HepG2 (cell line): ENCODE measurements around the gene LRRFIP2. TPM values are rescaled to one million over a fixed set of nuclear protein-coding genes. Genes with fewer than 3 reads are reported as not detected.

Source experiments
- ATAC-seq: fragments of 200-7000 bp; cut with Tn5 transposase; 3 replicates; pipeline ENCODE4 v1.9.1; 2020; ENCODE audit warnings: mild to moderate bottlenecking, moderate library complexity
- BruUV-seq: library from RNA; stranded (reverse); fragments of 400-500 nt; replicated peaks from 2 replicates; lab custom pipeline; 2021; lab: Mats Ljungman, UMichigan
- CTCF ChIA-PET: fragments of 300-600 bp; formaldehyde crosslinking; extraction: SDS; loops from one replicate; lab custom pipeline; 2021; ENCODE audit warnings: low total read pairs, inconsistent platforms, low intra/inter-chr PET ratio; lab: Yijun Ruan, JAX
- POLR2A ChIA-PET: fragments of 350-600 bp; sonication (Branson Sonifier 250); formaldehyde crosslinking; loops from one replicate; lab custom pipeline; 2020; ENCODE audit warnings: antibody characterized with exemption, inconsistent platforms; lab: Yijun Ruan, JAX
- DNase-seq: peaks from one replicate; pipeline ENCODE4 v3.0.0-alpha.2; 2015; ENCODE audit warnings: low spot score
- FAIRE-seq: peaks from 3 replicates; lab custom pipeline; 2011; peaks lifted over from hg19 to GRCh38; lab: Jason Lieb, UNC
- H2AFZ ChIP-seq: one replicate; pipeline ENCODE4 v1.6.1; 2011; ENCODE audit warnings: low read length, inconsistent platforms
- H3K27ac ChIP-seq: fragments of 300-600 bp; 3 replicates; pipeline ENCODE4 v1.8.0; 2011; ENCODE audit warnings: mixed run types, mild to moderate bottlenecking, mixed read lengths, low read length, inconsistent platforms; ENCODE audit not compliant: insufficient read depth; ENCODE audit errors: extremely low read length
- H3K27me3 ChIP-seq, 2 experiments: fragments of 200-600 bp in 1 of 2; 2 replicates in 1 of 2; 3 replicates in 1 of 2; pipeline versions ENCODE4 v1.6.0 to v1.8.0; 2011; ENCODE audit warnings: low read length in 2 of 2, mild to moderate bottlenecking in 2 of 2, moderate library complexity in 2 of 2, inconsistent platforms in 1 of 2; ENCODE audit not compliant: insufficient read depth in 2 of 2, control insufficient read depth in 1 of 2
- H3K36me3 ChIP-seq, 2 experiments: fragments of 200-600 bp in 1 of 2; replicated peaks in 1 of 2; 2 replicates in 1 of 2; 3 replicates in 1 of 2; pipeline versions ENCODE4 v1.5.1 to v1.8.0; 2011; ENCODE audit warnings: low read length in 2 of 2, inconsistent platforms in 1 of 2; ENCODE audit not compliant: insufficient read depth in 2 of 2, control insufficient read depth in 1 of 2
- H3K4me1 ChIP-seq: 2 replicates; pipeline ENCODE4 v1.5.1; 2012; ENCODE audit warnings: low read length, inconsistent platforms; ENCODE audit not compliant: insufficient read depth
- H3K4me2 ChIP-seq: 2 replicates; pipeline ENCODE4 v1.6.0; 2011; ENCODE audit warnings: low read depth, low read length, inconsistent platforms
- H3K4me3 ChIP-seq, 3 experiments: fragments of 200-600 bp in 1 of 3; sonication (generic), shearing (Covaris generic) in 1 of 3; replicated peaks in 1 of 3; 2 replicates each; pipeline ENCODE4 v1.5.1; 2011 to 2016; ENCODE audit warnings: low read length in 3 of 3, inconsistent platforms in 2 of 3, low read depth in 2 of 3, mild to moderate bottlenecking in 2 of 3, control low read depth in 1 of 3, mixed read lengths in 1 of 3; ENCODE audit not compliant: insufficient read depth in 1 of 3
- H3K79me2 ChIP-seq: one replicate; pipeline ENCODE4 v1.6.1; 2011; ENCODE audit warnings: low read length, inconsistent platforms; ENCODE audit not compliant: insufficient read depth
- H3K9ac ChIP-seq: 2 replicates; pipeline ENCODE4 v1.6.0; 2011; ENCODE audit warnings: mild to moderate bottlenecking, low read depth, low read length, inconsistent platforms; ENCODE audit not compliant: insufficient read depth
- H3K9me3 ChIP-seq: 2 replicates; pipeline ENCODE4 v1.5.1; 2012; ENCODE audit warnings: mild to moderate bottlenecking, low read length
- H4K20me1 ChIP-seq: 2 replicates; pipeline ENCODE4 v1.6.0; 2011; ENCODE audit warnings: inconsistent platforms, mild to moderate bottlenecking, low read length, moderate library complexity; ENCODE audit not compliant: insufficient read depth
- ATAD3A ChIP-seq: sonication (generic); formaldehyde crosslinking; IDR thresholded peaks from 2 replicates; pipeline ENCODE4 v1.4.0; 2020; ENCODE audit warnings: missing genetic modification reagents
- BHLHE40 ChIP-seq: IDR thresholded peaks from 2 replicates; pipeline ENCODE4 v1.6.1; 2011; ENCODE audit warnings: low read length, improper control_type of control experiment
- CHD4 ChIP-seq: fragments of 200-600 bp; sonication (generic); IDR thresholded peaks from 2 replicates; pipeline ENCODE4 v1.7.0; 2017; ENCODE audit warnings: mild to moderate bottlenecking, low read length, borderline replicate concordance
- CREM ChIP-seq, 2 experiments: sonication (generic) in 1 of 2; formaldehyde crosslinking in 1 of 2; IDR thresholded peaks; 2 replicates each; pipeline versions ENCODE4 v1.4.0 to v1.6.1; 2016 to 2020; ENCODE audit warnings: antibody characterized with exemption in 1 of 2, mild to moderate bottlenecking in 1 of 2, missing genetic modification reagents in 1 of 2
- EP300 ChIP-seq, 3 experiments: sonication (generic) in 1 of 3; formaldehyde crosslinking in 1 of 3; IDR thresholded peaks; 2 replicates each; pipeline versions ENCODE4 v1.5.1 to v1.6.1; 2011 to 2020; ENCODE audit warnings: low read depth in 2 of 3, low read length in 2 of 3, borderline replicate concordance in 1 of 3, improper control_type of control experiment in 1 of 3, mild to moderate bottlenecking in 1 of 3, missing genetic modification reagents in 1 of 3, moderate library complexity in 1 of 3
- FLYWCH1 ChIP-seq: sonication (generic); formaldehyde crosslinking; IDR thresholded peaks from 2 replicates; pipeline ENCODE4 v1.8.1; 2023; ENCODE audit warnings: mild to moderate bottlenecking, missing genetic modification reagents
- GMEB1 ChIP-seq: sonication (generic); formaldehyde crosslinking; IDR thresholded peaks from 2 replicates; pipeline ENCODE4 v1.5.1; 2020; ENCODE audit warnings: missing genetic modification reagents, mild to moderate bottlenecking, borderline replicate concordance
- ISX ChIP-seq: sonication (generic); formaldehyde crosslinking; conservative IDR thresholded peaks from 2 replicates; pipeline ENCODE4 v1.5.0; 2020; ENCODE audit warnings: missing genetic modification reagents
- NFKBIZ ChIP-seq: IDR thresholded peaks from 2 replicates; pipeline ENCODE4 v1.6.1; 2018; ENCODE audit warnings: missing genetic modification reagents, missing compliant biosample characterization
- NR0B2 ChIP-seq: sonication (generic); formaldehyde crosslinking; IDR thresholded peaks from 2 replicates; pipeline ENCODE4 v1.4.0; 2020; ENCODE audit warnings: mild to moderate bottlenecking, missing genetic modification reagents
- SIN3B ChIP-seq: fragments of 150-350 bp; IDR thresholded peaks from 2 replicates; pipeline ENCODE4 v1.6.1; 2014; ENCODE audit warnings: low read length
- SSRP1 ChIP-seq: IDR thresholded peaks from 2 replicates; pipeline ENCODE4 v1.6.1; 2016; ENCODE audit warnings: control low read depth
- TFE3 ChIP-seq: IDR thresholded peaks from 2 replicates; pipeline ENCODE4 v1.6.1; 2016
- ZNF484 ChIP-seq: sonication (generic); formaldehyde crosslinking; IDR thresholded peaks from 2 replicates; pipeline ENCODE4 v1.5.1; 2020; ENCODE audit warnings: mild to moderate bottlenecking, low read depth, missing genetic modification reagents, borderline replicate concordance
- in situ Hi-C: cut with HindIII; loops from 2 replicates; pipeline ENCODE4 v1.10.0; 2017; ENCODE audit warnings: low pct_unique_long_range_greater_than_20kb; ENCODE audit not compliant: extremely low pct_ligation_motif_present
- intact Hi-C: fragments of 100-400 bp; cut with micrococcal nuclease; formaldehyde crosslinking; loops from one replicate; pipeline ENCODE4 v1.10.0; 2022; ENCODE audit not compliant: unreplicated experiment
- polyA plus RNA-seq, 8 experiments: library from polyadenylated mRNA; depleted of rRNA in 3 of 8; stranded (reverse) in 7 of 8; unstranded in 1 of 8; fragments of >200 nt; fragmentation: Illumina TruSeq in 4 of 8; extraction: Trizol in 4 of 8; gene quantifications; 2 replicates each; pipeline versions ENCODE4 v1.2.1 to v1.2.3, GENCODE V29; 2011 to 2016; ENCODE audit warnings: low read depth in 4 of 8, missing spikeins in 1 of 8, mixed read lengths in 1 of 8; ENCODE audit not compliant: insufficient read depth in 1 of 8
- total RNA-seq, 5 experiments: library from RNA; depleted of rRNA; stranded (reverse); fragments of >200 nt; fragmentation: Illumina TruSeq; extraction: Trizol; gene quantifications; 2 replicates each; pipeline ENCODE4 v1.2.3, GENCODE V29; 2016; ENCODE audit warnings: low read depth in 1 of 5
- TF ChIP-seq, protein P1 (sequence below): IDR thresholded peaks from 2 replicates; pipeline ENCODE4 v1.6.1; 2016; ENCODE audit warnings: missing compliant biosample characterization, missing genetic modification reagents, borderline replicate concordance
- TF ChIP-seq, protein P2 (sequence below): sonication (generic); formaldehyde crosslinking; conservative IDR thresholded peaks from 2 replicates; pipeline ENCODE4 v1.8.0; 2022; ENCODE audit warnings: low read depth, missing genetic modification reagents
- TF ChIP-seq, protein P3 (sequence below): sonication (generic); formaldehyde crosslinking; IDR thresholded peaks from 2 replicates; pipeline ENCODE4 v1.4.0; 2020; ENCODE audit warnings: mild to moderate bottlenecking, low read depth, missing genetic modification reagents

LRRFIP2 gene
- total and polyA plus RNA-seq, 2 of the 13 experiments (the other 11 are each of a cell fraction or from before 2014, with no cell fraction given), result 13.5 to 32.2 TPM

DNA sequence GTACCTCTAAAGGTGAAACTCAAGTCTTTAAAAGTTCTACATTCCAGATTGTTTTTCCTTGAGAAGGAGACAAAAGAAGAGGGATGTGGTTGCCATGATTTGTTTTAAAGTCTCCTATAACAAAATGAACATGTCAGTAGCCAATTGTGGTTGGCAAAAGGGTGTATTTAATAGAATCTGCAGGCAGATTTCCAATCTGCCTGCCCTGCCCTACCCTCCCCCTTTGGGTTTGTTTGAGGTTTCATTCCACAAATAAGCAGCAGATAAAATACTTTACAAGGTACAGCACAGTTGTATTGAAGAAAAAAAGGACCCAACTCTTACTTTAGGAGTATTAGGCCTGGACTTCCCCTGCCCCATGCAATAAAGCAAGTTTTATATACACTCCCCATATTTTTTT lies 121.5 kb downstream of the LRRFIP2 start:
- Histone ChIP-seq H3K4me3 (no peak overlapping the region), H2AFZ (no peak overlapping the region), H3K9ac (no peak overlapping the region), H3K4me1 (0 out of 2 replicates have a peak, but pooled peaks cover 6% of the 10 kb centered on the region), H3K36me3 (peaks cover 17 to 76% of the 10 kb centered on the region in 2 experiments; a peak in 4 of 5 replicates), H3K27me3 (no peaks in the 10 kb centered on the region), H3K4me2 (no peak overlapping the region), H4K20me1 (no peaks in the 10 kb centered on the region), H3K79me2 (no peaks in the 10 kb centered on the region), H3K9me3 (no peaks in the 10 kb centered on the region), H3K27ac (no peak overlapping the region)
- ChIA-PET CTCF (no interaction called here), POLR2A (no interaction called here)
- in situ Hi-C loops, result no loop called here
- no peak for ATAC-seq
- BruUV-seq, result TSS peak; percentile 14
- intact Hi-C loops, result no loop called here
- DNase-seq, result no peak
- FAIRE-seq, result no peak
- TF ChIP-seq EP300 (IDR thresholded peaks at IDR 0.05; ENCODE audit: low read depth in 2 of 2, low read length in 2 of 2) (no peak), EP300 (CRISPR knock-in tag; IDR thresholded peaks at IDR 0.05; ENCODE audit: borderline replicate concordance) (no peak), TFE3 (CRISPR knock-in tag) (no peak), ISX (CRISPR knock-in tag) (no peak), FLYWCH1 (CRISPR knock-in tag) (no peak), NR0B2 (no peak), ZNF484 (CRISPR knock-in tag) (no peak), ATAD3A (CRISPR knock-in tag) (no peak), BHLHE40 (no peak), SIN3B (no peak), SSRP1 (CRISPR knock-in tag) (no peak), GMEB1 (CRISPR knock-in tag) (no peak), CREM (IDR thresholded peaks at IDR 0.05) (no peak), CREM (CRISPR knock-in tag; IDR thresholded peaks at IDR 0.05) (no peak), NFKBIZ (CRISPR knock-in tag) (no peak), CHD4 (no peak)
- TF ChIP-seq, protein P1, sequence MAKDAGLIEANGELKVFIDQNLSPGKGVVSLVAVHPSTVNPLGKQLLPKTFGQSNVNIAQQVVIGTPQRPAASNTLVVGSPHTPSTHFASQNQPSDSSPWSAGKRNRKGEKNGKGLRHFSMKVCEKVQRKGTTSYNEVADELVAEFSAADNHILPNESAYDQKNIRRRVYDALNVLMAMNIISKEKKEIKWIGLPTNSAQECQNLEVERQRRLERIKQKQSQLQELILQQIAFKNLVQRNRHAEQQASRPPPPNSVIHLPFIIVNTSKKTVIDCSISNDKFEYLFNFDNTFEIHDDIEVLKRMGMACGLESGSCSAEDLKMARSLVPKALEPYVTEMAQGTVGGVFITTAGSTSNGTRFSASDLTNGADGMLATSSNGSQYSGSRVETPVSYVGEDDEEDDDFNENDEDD (CRISPR knock-in tag), result no peak
- TF ChIP-seq, protein P2, sequence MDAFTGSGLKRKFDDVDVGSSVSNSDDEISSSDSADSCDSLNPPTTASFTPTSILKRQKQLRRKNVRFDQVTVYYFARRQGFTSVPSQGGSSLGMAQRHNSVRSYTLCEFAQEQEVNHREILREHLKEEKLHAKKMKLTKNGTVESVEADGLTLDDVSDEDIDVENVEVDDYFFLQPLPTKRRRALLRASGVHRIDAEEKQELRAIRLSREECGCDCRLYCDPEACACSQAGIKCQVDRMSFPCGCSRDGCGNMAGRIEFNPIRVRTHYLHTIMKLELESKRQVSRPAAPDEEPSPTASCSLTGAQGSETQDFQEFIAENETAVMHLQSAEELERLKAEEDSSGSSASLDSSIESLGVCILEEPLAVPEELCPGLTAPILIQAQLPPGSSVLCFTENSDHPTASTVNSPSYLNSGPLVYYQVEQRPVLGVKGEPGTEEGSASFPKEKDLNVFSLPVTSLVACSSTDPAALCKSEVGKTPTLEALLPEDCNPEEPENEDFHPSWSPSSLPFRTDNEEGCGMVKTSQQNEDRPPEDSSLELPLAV (CRISPR knock-in tag), result no peak
- TF ChIP-seq, protein P3, sequence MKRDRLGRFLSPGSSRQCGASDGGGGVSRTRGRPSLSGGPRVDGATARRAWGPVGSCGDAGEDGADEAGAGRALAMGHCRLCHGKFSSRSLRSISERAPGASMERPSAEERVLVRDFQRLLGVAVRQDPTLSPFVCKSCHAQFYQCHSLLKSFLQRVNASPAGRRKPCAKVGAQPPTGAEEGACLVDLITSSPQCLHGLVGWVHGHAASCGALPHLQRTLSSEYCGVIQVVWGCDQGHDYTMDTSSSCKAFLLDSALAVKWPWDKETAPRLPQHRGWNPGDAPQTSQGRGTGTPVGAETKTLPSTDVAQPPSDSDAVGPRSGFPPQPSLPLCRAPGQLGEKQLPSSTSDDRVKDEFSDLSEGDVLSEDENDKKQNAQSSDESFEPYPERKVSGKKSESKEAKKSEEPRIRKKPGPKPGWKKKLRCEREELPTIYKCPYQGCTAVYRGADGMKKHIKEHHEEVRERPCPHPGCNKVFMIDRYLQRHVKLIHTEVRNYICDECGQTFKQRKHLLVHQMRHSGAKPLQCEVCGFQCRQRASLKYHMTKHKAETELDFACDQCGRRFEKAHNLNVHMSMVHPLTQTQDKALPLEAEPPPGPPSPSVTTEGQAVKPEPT, result no peak
